IPS-18c (cell line): ENCODE results near the gene SPSB1.

Experiments used
- H3K4me3 ChIP-seq: 2 replicates; pipeline ENCODE4 v1.7.0; 2013; ENCODE audit warnings: low read depth, mild to moderate bottlenecking, low read length, moderate library complexity; ENCODE audit not compliant: insufficient read depth
- H3K9me3 ChIP-seq: one replicate; pipeline ENCODE4 v1.6.1; 2013; ENCODE audit warnings: mild to moderate bottlenecking, low read length, moderate library complexity; ENCODE audit not compliant: control insufficient read depth, insufficient read depth

The SPSB1 gene

GRCh38 chr1:9309080-9309479, 16.4 kb downstream of the SPSB1 start:
- Histone ChIP-seq H3K4me3 (no peak overlapping the region), H3K9me3 (no peaks in the 10 kb centered on the region)

- Histone ChIP-seq H3K9me3 (no peaks in the 10 kb centered on the region), H3K4me3 (no peak overlapping the region)
Measured at GRCh38 chr1:9309991-9310390, 17.3 kb downstream of the SPSB1 start.

- H3K4me3 ChIP-seq: no peak overlapping the region
- H3K9me3 ChIP-seq: no peaks in the 10 kb centered on the region
Measured at GRCh38 chr1:9311029-9311428, 18.3 kb downstream of the SPSB1 start.

GRCh38 chr1:9311479-9311878, 18.8 kb downstream of the SPSB1 start:
- H3K4me3 ChIP-seq: no peak overlapping the region
- H3K9me3 ChIP-seq: no peaks in the 10 kb centered on the region

GRCh38 chr1:9312168-9312720, 19.6 kb downstream of the SPSB1 start:
- H3K9me3 ChIP-seq: no peaks in the 10 kb centered on the region
- H3K4me3 ChIP-seq: no peak overlapping the region

- H3K9me3 ChIP-seq: no peaks in the 10 kb centered on the region
- H3K4me3 ChIP-seq: no peak overlapping the region
Measured at GRCh38 chr1:9313576-9313975, 20.9 kb downstream of the SPSB1 start.

- H3K9me3 ChIP-seq: no peaks in the 10 kb centered on the region
- no peak overlapping the region for H3K4me3 ChIP-seq
Measured at GRCh38 chr1:9314111-9314510, 21.4 kb downstream of the SPSB1 start.

GRCh38 chr1:9314711-9315379, 22.2 kb downstream of the SPSB1 start:
- no peaks in the 10 kb centered on the region for H3K9me3 ChIP-seq
- no peak overlapping the region for H3K4me3 ChIP-seq

GRCh38 chr1:9315411-9316079, 22.9 kb downstream of the SPSB1 start:
- no peaks in the 10 kb centered on the region for H3K9me3 ChIP-seq
- H3K4me3 ChIP-seq: no peak overlapping the region

- Histone ChIP-seq H3K9me3 (no peaks in the 10 kb centered on the region), H3K4me3 (no peak overlapping the region)
Measured at GRCh38 chr1:9316080-9316444, 23.4 kb downstream of the SPSB1 start.

- Histone ChIP-seq H3K4me3 (no peak overlapping the region), H3K9me3 (no peaks in the 10 kb centered on the region)
Measured at GRCh38 chr1:9316512-9316911, 23.8 kb downstream of the SPSB1 start.

GRCh38 chr1:9317072-9317471, 24.4 kb downstream of the SPSB1 start:
- H3K9me3 ChIP-seq: no peaks in the 10 kb centered on the region
- H3K4me3 ChIP-seq: no peak overlapping the region

- no peak overlapping the region for H3K4me3 ChIP-seq
- no peaks in the 10 kb centered on the region for H3K9me3 ChIP-seq
Measured at GRCh38 chr1:9317591-9318417, 25.1 kb downstream of the SPSB1 start.

GRCh38 chr1:9319208-9319788, 26.6 kb downstream of the SPSB1 start:
- H3K9me3 ChIP-seq: no peaks in the 10 kb centered on the region
- no peak overlapping the region for H3K4me3 ChIP-seq

GRCh38 chr1:9319789-9320519, 27.3 kb downstream of the SPSB1 start:
- Histone ChIP-seq H3K9me3 (no peaks in the 10 kb centered on the region), H3K4me3 (no peak overlapping the region)

- no peak overlapping the region for H3K4me3 ChIP-seq
Measured at GRCh38 chr1:9320520-9321479, 28.1 kb downstream of the SPSB1 start.

More at GRCh38 chr1:9320520-9321479, 28.1 kb downstream of the SPSB1 start:
- H3K9me3 ChIP-seq: no peaks in the 10 kb centered on the region
